HG03103 (cell line): Measurements from ENCODE around the gene CHAD.
"Not testable (repeated sequence)": the region's sequence is repeated elsewhere in the genome, so short reads cannot be mapped to it uniquely, and the experiment has no call there.

Experiments
- ATAC-seq: cut with Tn5 transposase; IDR thresholded peaks from one replicate; pipeline ENCODE4 v1.9.1; 2021; ENCODE audit warnings: low read depth; ENCODE audit not compliant: unreplicated experiment

CHAD gene

DNA sequence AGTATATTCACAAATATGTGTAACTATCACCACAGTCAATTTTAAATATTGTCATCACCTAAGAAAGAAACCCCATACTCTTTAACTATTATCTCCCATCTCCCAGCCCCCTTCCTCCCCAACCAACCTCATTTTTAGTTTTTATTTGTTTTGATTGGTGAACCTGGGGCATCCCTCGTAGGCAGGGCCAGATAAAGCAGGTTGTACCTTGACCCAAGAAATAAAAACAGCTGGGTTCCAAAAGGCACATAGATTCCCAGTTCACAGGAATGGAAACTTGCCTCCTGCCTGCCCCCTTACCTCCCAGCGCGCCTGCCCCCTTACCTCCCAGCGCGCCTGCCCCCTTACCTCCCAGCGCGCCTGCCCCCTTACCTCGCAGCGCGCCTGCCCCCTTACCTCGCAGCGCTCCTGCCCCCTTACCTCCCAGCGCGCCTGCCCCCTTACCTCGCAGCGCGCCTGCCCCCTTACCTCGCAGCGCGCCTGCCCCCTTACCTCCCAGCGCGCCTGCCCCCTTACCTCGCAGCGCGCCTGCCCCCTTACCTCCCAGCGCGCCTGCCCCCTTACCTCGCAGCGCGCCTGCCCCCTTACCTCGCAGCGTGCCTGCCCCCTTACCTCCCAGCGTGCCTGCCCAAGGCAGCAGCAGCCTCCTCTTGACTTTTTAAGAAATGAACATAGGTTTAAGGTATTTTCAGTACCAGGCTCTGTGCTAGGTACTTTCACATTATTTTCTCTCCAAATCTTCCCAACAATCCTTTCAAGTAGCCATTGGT lies 7.3 kb upstream of the CHAD start:
- ATAC-seq: not testable (repeated sequence)

DNA sequence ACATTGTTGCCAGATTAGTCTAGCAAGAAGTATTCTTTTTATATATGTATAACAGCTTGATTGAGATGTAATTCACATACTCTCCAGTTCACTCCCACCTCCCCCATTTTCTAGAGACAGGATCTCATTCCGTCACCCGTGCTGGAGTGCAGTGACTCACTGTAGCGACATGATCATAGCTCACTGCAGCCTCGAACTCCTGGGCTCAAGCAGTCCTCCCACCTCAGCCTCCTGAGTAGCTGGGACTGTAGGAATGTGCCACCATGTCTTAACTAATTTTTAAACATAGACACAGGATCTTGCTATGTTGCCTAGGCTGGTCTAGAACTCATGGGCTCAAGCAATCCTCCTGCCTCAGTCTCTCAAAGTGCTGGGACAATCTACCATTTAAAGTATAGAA lies 6.7 kb upstream of the CHAD start:
- ATAC-seq: no peak

DNA sequence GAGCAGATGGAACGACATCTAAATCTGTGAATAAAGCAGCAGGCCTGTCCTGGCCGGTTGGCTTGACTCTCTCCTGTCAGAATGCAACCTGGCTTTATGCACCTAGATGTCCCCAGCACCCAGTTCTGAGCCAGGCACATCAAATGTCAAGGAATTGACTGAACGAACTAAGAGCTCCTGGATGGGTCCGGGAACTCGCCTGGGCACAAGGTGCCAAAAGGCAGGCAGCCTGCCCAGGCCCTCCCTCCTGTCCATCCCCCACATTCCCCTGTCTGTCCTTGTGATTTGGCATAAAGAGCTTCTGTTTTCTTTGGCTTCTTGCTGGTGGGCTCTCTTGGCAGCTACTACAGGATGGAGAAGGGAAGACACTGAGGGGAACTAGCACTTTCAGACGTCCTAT lies 5.8 kb upstream of the CHAD start:
- ATAC-seq: no peak

DNA sequence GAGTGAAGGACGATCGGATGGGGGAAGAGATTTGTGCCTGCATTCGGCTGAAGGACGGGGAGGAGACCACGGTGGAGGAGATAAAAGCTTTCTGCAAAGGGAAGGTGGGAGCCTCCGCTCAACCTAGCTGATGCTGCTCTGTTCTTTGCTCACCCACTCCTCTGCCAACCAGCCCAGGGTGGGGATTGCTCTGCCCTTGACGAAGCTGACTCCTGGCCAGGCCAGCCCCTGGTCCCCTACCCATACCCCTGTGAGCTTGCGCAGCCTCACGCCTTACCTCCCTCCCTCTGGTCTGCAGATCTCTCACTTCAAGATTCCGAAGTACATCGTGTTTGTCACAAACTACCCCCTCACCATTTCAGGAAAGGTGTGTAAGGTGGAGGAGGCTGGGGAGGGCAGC lies 5.2 kb upstream of the CHAD start:
- ATAC-seq: no peak

DNA sequence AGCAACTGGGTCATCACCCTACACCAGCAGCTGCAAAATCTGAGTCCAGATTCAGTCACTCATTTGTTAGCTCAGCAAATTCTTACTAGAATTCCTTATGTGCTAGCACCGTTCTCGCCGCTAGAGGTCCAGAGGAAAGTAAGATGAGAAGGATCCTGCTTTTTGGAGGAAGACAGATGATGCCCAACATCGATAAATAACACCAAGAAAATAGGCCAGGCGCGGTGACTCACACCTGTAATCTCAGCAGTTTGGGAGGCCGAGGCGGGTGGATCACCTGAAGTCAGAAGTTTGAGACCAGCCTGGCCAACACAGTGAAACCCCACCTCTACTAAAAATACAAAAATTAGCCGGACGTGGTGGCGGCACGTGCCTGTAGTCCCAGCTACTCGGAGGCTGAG lies 4.1 kb upstream of the CHAD start:
- not testable (repeated sequence) for ATAC-seq

DNA sequence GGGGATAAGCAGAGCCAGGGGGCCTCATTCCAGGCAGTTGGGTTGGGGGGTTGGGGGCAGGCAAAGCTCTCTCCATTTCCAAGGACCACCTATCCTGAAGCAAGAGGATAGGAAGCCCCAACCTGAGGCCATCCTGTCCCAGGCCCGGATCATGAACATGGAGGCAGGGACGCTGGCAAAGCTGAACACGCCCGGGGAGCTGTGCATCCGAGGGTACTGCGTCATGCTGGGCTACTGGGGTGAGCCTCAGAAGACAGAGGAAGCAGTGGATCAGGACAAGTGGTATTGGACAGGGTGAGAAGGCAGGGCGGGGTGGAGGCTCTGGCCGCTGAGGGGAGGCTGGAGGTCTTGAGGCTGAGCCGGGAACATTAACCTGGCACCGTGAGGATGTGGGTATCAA lies 3.6 kb upstream of the CHAD start:
- no peak for ATAC-seq

DNA sequence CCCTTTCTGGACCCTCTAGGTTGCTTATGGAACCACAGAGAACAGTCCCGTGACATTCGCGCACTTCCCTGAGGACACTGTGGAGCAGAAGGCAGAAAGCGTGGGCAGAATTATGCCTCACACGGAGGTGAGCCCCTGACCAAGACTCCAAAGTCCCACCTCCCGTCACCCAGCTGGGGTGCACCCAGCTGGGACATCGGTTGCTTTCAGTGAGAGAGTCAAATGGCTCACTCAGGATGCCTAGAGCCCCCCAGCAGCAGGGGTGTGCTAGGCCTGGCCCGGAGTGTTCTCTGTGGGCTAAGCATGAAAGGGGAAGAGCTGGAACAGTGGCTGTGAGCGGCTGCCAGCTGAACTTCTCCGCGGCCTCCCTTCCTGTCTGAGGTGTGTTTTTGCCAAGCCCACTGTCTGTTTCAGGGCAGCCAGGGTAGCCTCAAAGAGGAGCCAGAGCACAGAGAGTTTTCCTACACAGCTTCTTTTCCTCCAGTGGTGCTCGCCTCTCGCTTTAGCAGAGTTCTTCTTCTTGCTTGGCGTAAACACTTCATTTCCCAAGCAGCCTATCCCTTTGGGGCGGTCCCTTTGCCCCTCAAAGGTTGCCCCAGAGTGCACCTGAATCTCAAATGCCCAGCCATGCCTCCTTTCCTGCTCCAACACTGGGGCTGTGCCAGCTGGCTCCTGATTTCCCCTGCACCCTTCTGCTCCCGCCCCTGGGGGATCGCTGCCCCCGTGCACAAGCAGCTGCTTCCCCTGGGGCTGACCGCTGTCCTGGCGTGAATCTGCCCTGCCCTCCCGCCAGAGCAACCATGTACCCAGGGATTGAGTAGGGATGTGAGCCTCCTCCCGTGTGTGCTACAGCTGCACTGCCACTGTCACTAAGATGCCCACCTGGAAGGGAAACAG lies 2.6 kb upstream of the CHAD start:
- ATAC-seq: no peak

DNA sequence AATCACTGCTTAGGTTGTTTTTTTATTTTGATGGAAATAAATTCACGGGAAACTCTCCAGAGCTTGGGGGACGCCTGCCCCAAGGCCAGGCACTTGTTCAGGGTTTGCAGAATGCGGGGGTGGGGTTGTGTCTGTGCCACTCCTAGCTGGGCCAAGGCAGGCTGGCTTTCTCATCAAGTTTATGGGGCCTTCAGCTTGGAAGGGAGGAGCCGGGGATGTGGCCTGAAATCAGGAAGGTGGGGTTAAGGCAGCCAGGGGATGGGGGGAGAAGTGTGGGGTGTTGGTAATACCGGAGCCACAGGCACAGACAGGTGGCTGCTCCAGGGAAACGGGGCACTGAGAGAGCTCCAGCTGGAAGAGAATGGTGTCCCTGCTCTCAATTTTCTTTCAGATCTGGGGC lies 1.7 kb upstream of the CHAD start:
- ATAC-seq: no peak

DNA sequence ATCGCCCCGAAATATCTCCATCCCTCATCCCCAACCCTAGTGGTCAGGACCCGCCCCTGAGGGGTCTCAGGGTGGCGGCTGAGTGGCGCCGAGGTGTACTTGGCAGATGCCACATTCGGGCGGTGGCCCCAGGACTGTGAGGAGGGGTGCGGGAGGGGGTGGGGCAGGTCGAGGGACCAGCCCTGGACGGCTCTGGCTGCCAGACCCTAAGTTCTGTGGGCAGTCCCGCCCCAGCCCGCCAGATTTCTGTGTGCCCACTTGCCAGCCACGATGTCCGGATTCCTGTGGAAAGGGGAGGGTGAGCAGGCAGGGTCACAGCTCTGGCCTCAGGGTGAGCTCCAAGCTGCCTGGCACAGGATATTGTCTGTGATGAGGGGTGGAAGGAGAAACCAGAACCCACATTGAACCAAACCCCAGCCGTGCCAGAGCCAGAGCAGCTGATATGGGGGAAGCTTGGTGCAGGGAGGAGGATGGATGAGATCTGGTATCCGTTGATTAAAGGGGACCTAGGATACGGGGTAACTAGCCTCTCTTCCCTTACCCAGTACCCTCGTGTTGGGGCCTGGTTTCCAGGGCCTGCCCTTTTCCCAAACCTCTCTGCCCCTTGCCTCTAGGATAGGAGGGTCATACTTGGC lies 1.1 kb upstream of the CHAD start:
- ATAC-seq: no peak

DNA sequence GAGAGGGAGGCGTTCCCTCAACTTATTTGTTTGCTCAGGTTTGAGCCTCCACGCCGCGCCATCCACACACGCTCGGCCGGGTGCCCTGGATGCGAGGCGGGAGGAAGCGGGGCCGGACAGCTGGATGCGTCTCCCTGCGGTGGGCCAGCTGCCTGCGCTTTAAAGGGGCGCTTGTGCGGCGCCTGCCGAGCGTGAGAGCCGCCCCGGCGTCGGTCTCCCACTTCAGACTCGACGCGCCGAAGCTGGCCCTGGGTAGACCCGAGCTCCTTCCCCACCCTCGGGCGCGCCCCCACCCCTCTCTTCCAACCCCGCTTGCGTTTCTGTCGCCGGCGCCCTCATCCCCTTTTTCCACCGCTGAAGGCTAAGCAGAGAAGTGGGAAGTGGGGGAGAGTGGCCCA lies 527 bp upstream of the CHAD start:
- no peak for ATAC-seq

DNA sequence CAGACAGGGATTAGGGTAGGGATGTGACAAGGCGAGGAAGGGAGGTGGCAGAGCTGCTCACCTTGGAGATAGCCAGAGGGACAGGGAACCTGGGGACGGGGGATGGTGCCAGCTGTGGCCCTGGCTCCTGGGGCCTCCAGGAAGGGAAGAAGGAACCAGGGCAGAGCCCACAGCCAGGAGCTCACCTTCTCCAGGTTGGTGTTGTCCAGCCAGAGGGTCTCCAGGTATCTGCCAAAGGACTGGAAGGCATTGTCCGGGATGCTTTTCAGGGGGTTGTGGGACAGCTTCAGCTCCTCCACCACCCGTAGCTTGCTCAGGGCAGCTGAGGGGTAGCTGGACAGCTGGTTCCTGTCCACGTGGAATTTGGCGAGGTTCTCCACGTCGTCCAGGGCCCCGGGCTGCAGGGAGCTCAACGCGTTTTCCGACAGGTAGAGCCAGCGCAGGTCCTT lies 801 bp downstream of the CHAD start:
- no peak for ATAC-seq

DNA sequence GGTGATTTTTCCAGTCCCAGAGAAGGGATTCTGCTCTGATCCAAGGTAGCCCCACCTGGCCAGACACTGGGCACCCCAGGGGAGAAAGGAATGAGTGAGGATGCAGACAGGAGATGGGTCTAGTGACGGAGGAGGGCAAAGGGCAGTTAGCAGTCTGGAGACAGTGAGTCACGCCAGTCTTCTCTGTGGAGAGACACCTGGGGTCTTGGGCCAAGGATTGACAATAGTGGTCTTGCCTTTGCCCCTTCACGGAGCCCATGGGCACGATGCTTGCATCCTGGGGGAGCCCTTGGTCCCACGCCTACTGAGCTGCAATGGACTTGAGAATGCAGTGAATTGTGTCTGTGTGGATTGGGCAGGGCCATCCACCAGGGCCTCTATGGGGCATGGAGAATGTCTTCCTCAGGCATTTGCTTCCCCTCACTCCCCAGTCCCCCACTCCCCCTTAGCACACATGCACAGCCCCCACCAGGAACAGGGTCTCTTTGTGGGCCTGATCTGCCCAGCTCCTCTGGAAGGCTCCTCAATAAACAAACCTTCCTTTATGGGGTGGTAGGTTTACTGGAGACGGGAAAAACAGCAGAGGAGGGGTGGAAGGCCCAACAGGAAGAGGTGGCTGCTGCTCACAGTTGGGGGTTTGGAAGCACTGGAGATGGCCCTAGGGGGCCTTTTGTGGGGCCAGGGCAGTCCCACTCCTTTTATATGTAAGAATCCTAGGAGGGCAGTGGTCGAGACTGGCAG lies 1.4 kb downstream of the CHAD start:
- ATAC-seq: no peak

DNA sequence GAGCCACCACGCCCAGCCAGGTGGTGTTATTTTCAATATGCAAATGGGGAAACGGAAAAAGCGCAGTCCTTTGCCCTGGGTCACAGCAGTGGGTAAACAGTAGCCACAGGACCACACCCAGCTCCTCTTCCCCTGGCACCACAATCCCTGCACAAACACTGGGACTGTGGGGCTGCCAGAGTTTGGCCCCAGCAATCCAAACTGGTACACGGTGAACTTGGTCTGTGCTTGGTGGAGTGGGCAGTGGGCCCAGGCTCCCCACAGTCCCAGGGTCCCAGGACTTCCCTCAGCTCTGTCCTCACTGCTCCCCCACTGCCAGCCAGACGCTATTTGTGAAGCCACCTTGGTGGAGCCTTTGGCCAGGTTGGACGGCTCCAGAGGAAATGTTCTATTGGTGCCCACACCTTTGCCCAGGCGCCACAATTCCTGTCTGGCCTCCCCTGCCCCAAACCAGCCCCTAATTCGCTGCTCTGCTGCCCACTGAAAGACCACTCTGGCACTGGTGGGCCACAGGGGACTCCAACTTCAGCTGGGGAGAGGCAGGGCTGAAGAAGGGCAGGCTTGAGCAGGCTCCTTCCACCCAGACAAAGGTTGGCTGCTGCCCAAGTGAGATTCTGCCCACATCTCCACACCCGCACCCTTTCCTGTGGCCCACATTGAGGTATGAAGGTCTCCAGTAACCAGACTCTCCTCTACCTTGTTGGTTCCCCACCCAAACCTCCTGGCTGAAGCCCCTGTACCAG lies 2.1 kb downstream of the CHAD start:
- no peak for ATAC-seq

DNA sequence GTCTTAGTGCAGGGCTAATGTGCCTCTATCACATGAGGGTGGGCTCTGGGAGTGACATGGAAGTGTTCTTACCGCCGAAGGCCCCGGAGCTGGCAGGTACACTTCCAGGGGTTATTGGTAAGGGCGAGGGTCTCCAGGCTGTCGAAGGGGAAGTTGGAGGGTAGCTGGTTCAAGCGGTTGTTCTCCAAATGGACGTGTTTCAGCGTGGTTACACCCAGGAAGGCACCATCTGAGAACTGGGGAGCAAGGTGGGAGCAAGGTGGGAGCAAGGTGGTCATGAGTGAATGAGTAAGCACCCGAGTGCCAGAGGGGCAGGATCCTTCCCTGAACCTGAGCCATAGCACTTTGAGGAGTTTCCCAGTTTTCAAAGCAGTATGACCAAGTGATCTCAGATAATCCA lies 3.0 kb downstream of the CHAD start:
- ATAC-seq: no peak

DNA sequence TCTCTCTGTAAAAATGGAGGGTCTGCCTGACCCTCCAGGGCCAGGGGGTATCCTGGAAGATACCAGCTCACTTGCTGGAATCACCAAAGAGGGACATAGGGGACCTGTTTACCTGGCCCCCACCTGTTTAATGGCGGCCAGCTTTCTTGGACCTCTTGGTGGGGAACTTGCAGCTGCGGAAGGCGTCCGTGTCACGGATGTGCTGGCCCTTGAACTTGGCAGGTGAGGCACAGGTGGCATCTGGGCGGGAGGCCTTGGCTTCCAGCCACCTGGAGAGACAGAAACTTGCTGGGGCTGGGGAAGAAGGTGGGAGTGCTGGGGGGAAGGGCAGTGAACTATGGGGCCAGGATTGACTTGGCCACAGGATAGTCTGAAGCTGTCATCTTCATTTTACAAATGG lies 3.5 kb downstream of the CHAD start:
- no peak for ATAC-seq

DNA sequence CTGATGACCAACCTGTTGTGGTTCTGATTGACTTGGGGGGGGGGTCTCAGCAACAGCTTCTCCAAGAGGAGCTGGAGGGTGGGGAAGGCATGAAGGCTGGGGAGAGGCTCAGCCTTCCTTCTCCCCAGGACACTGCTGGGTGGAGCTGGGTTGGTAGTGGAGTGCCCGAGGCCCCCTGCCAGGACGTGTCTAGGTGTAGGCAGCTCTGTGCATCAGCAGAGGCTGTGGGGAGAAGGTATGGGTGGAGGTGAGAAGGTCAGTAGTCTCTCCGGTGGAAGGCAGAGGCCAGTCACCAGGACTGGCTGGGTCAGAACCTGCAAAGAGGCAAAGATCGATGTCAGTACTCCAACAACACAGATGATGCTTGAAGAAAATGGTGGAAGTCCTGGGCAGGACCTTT lies 3.9 kb downstream of the CHAD start:
- ATAC-seq: no peak

DNA sequence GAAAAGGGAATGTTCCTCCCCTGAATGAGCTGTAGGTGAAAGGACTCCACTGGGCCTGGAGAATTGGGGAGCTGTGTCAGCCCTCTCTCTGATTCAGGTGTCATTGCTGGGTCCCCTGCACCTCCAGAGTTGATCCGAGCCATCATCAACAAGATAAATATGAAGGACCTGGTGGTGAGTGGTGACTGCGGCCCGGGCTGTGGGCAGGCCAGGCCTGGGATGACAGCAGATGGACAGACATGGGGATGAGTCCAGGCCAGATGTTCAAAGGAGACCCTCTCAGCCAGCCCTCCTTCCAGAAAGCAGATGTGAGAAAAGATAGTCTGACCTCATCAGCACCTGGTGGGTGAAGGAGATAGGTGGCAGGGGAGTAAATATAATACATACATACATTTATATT lies 4.6 kb downstream of the CHAD start:
- ATAC-seq: no peak

DNA sequence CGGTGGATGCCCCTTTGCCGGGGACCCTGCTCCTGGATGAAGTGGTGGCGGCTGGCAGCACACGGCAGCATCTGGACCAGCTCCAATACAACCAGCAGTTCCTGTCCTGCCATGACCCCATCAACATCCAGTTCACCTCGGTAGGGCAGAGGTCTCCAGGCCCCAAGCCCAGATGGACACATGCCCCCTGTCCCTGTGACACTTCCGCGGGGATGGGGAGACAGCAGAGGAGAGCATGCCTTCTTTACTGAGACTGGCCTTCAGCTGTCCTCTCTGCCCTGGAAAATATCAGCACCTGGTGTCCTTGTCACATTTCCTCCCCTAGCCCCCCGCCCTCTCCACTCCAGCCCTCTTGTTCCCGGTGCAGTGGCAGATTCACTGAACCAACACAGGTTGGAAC lies 6.2 kb downstream of the CHAD start:
- no peak for ATAC-seq

DNA sequence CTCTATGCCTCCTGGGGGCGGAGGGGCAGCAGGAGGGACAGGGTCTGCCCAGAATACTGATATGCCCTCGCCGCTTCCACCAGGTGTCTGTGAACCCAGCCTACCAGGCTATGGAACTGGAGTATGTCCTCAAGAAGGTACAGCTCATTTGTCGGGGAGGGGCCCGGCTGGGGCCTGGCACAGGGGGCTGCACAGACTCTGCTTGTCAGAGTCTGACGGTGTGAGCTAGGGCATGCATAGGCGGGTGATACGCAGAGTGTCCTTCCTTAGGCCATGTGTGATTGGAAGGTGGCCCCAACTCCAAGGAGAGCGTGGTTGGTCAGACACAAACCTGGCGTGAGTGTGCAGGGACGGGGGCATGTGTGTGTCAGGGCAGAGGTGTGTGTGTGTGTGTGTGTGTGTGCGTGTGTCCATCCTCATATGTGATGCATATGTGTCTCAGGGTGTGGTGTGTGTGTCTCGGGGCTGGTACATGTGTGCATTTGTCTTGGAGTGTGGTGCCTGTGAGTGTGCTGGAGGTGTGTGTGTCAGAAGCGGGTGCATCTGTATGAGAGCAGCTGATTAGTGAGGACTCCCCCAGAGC lies 7.0 kb downstream of the CHAD start:
- no peak for ATAC-seq
